Measurements from ENCODE around the gene MCCD1.

DNA sequence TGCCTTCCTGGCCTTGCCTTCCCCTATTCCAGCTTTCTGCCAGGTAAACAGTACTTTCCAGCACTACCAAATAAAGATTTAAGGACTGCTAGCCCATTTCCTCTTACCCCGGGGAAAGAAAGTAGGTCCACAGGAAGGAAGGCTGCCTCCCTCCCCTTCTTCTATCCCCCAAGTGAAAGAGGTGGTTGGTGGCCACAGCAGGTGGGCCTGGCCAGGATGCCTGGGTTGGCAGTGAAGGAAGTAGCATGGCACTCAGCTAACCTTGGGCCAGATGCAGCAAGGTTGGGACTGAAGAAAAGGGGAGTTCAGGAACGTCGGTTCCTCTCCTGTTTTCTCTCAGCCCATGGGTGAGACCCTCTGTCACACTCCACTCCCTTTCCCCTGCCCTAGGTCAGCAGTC lies 27.5 kb downstream of the MCCD1 start:
- TF ChIP-seq, protein P1, sequence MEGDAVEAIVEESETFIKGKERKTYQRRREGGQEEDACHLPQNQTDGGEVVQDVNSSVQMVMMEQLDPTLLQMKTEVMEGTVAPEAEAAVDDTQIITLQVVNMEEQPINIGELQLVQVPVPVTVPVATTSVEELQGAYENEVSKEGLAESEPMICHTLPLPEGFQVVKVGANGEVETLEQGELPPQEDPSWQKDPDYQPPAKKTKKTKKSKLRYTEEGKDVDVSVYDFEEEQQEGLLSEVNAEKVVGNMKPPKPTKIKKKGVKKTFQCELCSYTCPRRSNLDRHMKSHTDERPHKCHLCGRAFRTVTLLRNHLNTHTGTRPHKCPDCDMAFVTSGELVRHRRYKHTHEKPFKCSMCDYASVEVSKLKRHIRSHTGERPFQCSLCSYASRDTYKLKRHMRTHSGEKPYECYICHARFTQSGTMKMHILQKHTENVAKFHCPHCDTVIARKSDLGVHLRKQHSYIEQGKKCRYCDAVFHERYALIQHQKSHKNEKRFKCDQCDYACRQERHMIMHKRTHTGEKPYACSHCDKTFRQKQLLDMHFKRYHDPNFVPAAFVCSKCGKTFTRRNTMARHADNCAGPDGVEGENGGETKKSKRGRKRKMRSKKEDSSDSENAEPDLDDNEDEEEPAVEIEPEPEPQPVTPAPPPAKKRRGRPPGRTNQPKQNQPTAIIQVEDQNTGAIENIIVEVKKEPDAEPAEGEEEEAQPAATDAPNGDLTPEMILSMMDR (IDR thresholded peaks at IDR 0.05) = no peak
- TF ChIP-seq POLR2A (IDR thresholded peaks at IDR 0.05) = no peak
- TF ChIP-seq POLR2AphosphoS5 (IDR thresholded peaks at IDR 0.05) = no peak

Measured in suprapubic skin (tissue), 4 donors.